Left lung (tissue), 10 donors: Measurements from ENCODE around the gene CUX1. TPM values are rescaled to one million over a fixed set of nuclear protein-coding genes. Genes with fewer than 3 reads are reported as not detected.

Experiments used
- ATAC-seq: fragments of 200-7000 bp; cut with Tn5 transposase; one replicate; pipeline ENCODE4 v1.9.1; 2020; ENCODE audit warnings: moderate library complexity
- DNase-seq, 4 donors: peaks; one replicate each; pipeline ENCODE4 v3.0.0-alpha.2; 2013 to 2020
- H3K27ac ChIP-seq, 2 donors: fragments of 200-600 bp; sonication (generic) in 1 of 2; one replicate each; pipeline versions ENCODE4 v1.5.0 to v1.8.0; 2020 to 2021
- H3K27me3 ChIP-seq, 2 donors: fragments of 200-600 bp; sonication (generic) in 1 of 2; one replicate each; pipeline versions ENCODE4 v1.5.0 to v1.8.0; 2020 to 2021
- H3K36me3 ChIP-seq, 2 donors: fragments of 200-600 bp; sonication (generic) in 1 of 2; one replicate each; pipeline versions ENCODE4 v1.5.0 to v1.8.0; 2020 to 2021
- H3K4me1 ChIP-seq, 2 donors: fragments of 200-600 bp; one replicate each; pipeline ENCODE4 v1.8.0; 2021
- H3K4me3 ChIP-seq, 2 donors: fragments of 200-600 bp; sonication (generic) in 1 of 2; one replicate each; pipeline versions ENCODE4 v1.5.0 to v1.8.0; 2020 to 2021; ENCODE audit warnings: mild to moderate bottlenecking in 1 of 2
- H3K9me3 ChIP-seq, 2 donors: fragments of 200-600 bp; sonication (generic) in 1 of 2; one replicate each; pipeline versions ENCODE4 v1.5.0 to v1.8.0; 2020 to 2021
- CTCF ChIP-seq, 2 donors: fragments of 200-600 bp; sonication (generic) in 1 of 2; IDR thresholded peaks; one replicate each; pipeline versions ENCODE4 v1.5.0 to v1.8.0; 2021; ENCODE audit warnings: antibody characterized with exemption in 2 of 2
- intact Hi-C, 2 donors: fragments of 100-400 bp; cut with DNase I; formaldehyde crosslinking; loops; one replicate each; pipeline versions ENCODE4 v1.11.2 to v1.14.2; 2022
- polyA plus RNA-seq, 6 donors: library from polyadenylated mRNA; unstranded; fragments of 120-200 nt; gene quantifications; one replicate each; pipeline ENCODE4 v1.2.1, GENCODE V29; 2013; ENCODE audit not compliant: insufficient read length in 6 of 6
- total RNA-seq, 2 donors: library from RNA; stranded (reverse); fragmentation: NEBNext Ultra II Directional; extraction: Animal tissue kit (Norgen Biotek cat#: 25700); gene quantifications; one replicate each; pipeline ENCODE4 v1.2.1, GENCODE V29; 2021
- donor health status: DM: no; HTN: yes; CAD: no.
- donor health status: DM: no; HTN: no; CAD: no.

CUX1 gene
- total and polyA plus RNA-seq, 8 donors: 86.4 to 157 (median 96.4) TPM

- H3K27me3 ChIP-seq: no peaks in the 10 kb centered on the region
- H3K4me3 ChIP-seq: no peak overlapping the region
- H3K36me3 ChIP-seq: no peaks in the 10 kb centered on the region
- intact Hi-C loops: no loop called here
- peaks cover 24 to 64% of the 10 kb centered on the region in 2 donors for H3K4me1 ChIP-seq
- DNase-seq (no peak), ATAC-seq (no peak)
- H3K27ac ChIP-seq: peak overlapping the region in 1 of 2 donors; percentile 76
- H3K9me3 ChIP-seq: no peaks in the 10 kb centered on the region
- no peak for TF ChIP-seq CTCF (IDR thresholded peaks at IDR 0.05)
These were observed 134.3 kb downstream of the CUX1 start for GRCh38 chr7:101951757-101952156.

GRCh38 chr7:101952355-101953247 is 135.2 kb downstream of the CUX1 start:
- no peak overlapping the region for H3K4me3 ChIP-seq
- peak in 1 of 4 donors; percentile 60 for DNase-seq
- peak; percentile 58 for ATAC-seq
- TF ChIP-seq CTCF (IDR thresholded peaks at IDR 0.05): no peak
- no peaks in the 10 kb centered on the region for H3K27me3 ChIP-seq
- peak overlapping the region; percentile 76 to 80 for H3K27ac ChIP-seq
- H3K4me1 ChIP-seq: peaks cover 20 to 57% of the 10 kb centered on the region in 2 donors
- no peaks in the 10 kb centered on the region for H3K9me3 ChIP-seq
- intact Hi-C loops: no loop called here
- no peaks in the 10 kb centered on the region for H3K36me3 ChIP-seq

- ATAC-seq (peak; percentile 81), DNase-seq (peak in 1 of 4 donors; percentile 51)
- Histone ChIP-seq H3K27me3 (no peaks in the 10 kb centered on the region), H3K27ac (peak overlapping the region; percentile 76 to 80), H3K4me1 (peaks cover 16 to 56% of the 10 kb centered on the region in 2 donors), H3K9me3 (no peaks in the 10 kb centered on the region), H3K36me3 (no peaks in the 10 kb centered on the region), H3K4me3 (no peak overlapping the region)
- intact Hi-C loops: no loop called here
- TF ChIP-seq CTCF (IDR thresholded peaks at IDR 0.05): no peak
These were observed 135.9 kb downstream of the CUX1 start for GRCh38 chr7:101953248-101953819.

- no peaks in the 10 kb centered on the region for H3K9me3 ChIP-seq
- peaks cover 16 to 54% of the 10 kb centered on the region in 2 donors for H3K4me1 ChIP-seq
- no peaks in the 10 kb centered on the region for H3K36me3 ChIP-seq
- no peak for TF ChIP-seq CTCF (IDR thresholded peaks at IDR 0.05)
- intact Hi-C loops: no loop called here
- no peaks in the 10 kb centered on the region for H3K27me3 ChIP-seq
- ATAC-seq: no peak
- H3K4me3 ChIP-seq: no peak overlapping the region
- H3K27ac ChIP-seq: peak overlapping the region in 1 of 2 donors; percentile 76
- no peak for DNase-seq
These were observed 137.1 kb downstream of the CUX1 start for GRCh38 chr7:101954499-101954898.

GRCh38 chr7:101956130-101956529 is 138.7 kb downstream of the CUX1 start:
- peaks cover 16 to 46% of the 10 kb centered on the region in 2 donors for H3K4me1 ChIP-seq
- ATAC-seq: no peak
- no peaks in the 10 kb centered on the region for H3K9me3 ChIP-seq
- TF ChIP-seq CTCF (IDR thresholded peaks at IDR 0.05): no peak
- no peak overlapping the region for H3K4me3 ChIP-seq
- no peak for DNase-seq
- no peak overlapping the region for H3K27ac ChIP-seq
- intact Hi-C loops: no loop called here
- H3K27me3 ChIP-seq: no peaks in the 10 kb centered on the region
- no peaks in the 10 kb centered on the region for H3K36me3 ChIP-seq
